Measurements from ENCODE around the gene AMBP. TPM values are rescaled to one million over a fixed set of nuclear protein-coding genes. Genes with fewer than 3 reads are reported as not detected.

Gene AMBP
- total RNA-seq, 1 donor from 2014 or later, result 0.40 TPM

DNA sequence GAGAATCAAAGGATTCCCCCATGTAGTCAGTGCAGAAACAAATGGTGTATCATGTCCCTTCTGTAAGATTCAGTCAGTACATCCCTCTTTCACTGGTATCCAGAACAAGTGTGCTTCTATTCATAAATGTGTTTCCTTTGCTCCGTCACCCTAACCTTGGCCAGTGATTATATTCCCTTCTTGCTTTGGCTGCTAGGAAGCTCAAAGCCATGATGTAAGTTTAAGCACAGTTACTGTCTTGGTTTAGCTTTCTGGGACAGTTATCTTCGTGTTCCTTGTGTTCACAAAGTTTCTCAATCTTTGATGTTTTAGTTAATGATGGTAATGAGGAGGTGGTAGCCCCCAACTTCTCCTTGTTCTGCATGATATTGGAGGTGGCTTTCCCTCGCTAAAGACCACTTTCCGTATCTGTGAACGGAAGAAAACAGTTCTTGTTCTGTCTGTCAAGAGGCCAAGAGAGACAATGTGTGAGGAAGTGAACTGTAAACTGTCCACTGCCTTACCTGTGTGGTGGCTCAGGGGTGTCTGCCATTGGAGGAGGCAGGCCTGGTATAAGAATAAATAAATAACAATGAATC is 2.2 kb upstream of the AMBP start:
- TF ChIP-seq, protein P1, sequence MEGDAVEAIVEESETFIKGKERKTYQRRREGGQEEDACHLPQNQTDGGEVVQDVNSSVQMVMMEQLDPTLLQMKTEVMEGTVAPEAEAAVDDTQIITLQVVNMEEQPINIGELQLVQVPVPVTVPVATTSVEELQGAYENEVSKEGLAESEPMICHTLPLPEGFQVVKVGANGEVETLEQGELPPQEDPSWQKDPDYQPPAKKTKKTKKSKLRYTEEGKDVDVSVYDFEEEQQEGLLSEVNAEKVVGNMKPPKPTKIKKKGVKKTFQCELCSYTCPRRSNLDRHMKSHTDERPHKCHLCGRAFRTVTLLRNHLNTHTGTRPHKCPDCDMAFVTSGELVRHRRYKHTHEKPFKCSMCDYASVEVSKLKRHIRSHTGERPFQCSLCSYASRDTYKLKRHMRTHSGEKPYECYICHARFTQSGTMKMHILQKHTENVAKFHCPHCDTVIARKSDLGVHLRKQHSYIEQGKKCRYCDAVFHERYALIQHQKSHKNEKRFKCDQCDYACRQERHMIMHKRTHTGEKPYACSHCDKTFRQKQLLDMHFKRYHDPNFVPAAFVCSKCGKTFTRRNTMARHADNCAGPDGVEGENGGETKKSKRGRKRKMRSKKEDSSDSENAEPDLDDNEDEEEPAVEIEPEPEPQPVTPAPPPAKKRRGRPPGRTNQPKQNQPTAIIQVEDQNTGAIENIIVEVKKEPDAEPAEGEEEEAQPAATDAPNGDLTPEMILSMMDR (conservative IDR thresholded peaks at IDR 0.05), result no peak

DNA sequence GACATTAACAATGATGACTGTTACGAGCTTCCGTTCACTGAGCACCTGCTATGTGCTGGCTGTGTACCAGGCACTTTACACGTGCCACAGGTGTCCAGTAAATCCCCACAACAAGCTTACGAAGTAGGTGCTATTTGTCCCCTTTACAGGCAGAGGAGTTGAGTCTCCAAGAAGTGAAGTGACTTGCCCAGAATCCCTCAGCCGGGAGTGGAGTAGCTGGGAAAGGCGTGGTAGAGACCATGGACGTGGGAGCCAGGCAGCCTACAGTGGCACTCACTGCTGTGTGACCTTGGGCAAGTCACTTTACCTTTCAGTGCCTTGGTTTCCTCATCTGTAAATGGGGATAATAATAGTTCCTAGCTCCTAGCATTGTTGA is 669 bp upstream of the AMBP start:
- Mint-ChIP-seq H3K27me3 (ENCODE audit: low read depth) (peaks cover 29% of the 10 kb centered on the region), H3K27ac (ENCODE audit: unreplicated experiment) (no peak overlapping the region), H3K9me3 (no peaks in the 10 kb centered on the region), H3K4me1 (peaks cover 3% of the 10 kb centered on the region), H3K36me3 (ENCODE audit: low read depth) (no peaks in the 10 kb centered on the region), H3K4me3 (no peak overlapping the region)
- TF ChIP-seq, protein P1 (conservative IDR thresholded peaks at IDR 0.05), result no peak
- DNase-seq (ENCODE audit: low read depth, low spot score), result no peak

More for the DNA sequence above, 2.2 kb upstream of the AMBP start:
- H3K4me1 Mint-ChIP-seq, result peaks cover 3% of the 10 kb centered on the region
- H3K27ac Mint-ChIP-seq (ENCODE audit: unreplicated experiment), result no peak overlapping the region
- peaks cover 14% of the 10 kb centered on the region for H3K27me3 Mint-ChIP-seq (ENCODE audit: low read depth)
- no peak overlapping the region for H3K4me3 Mint-ChIP-seq
- DNase-seq (ENCODE audit: low read depth, low spot score), result no peak
- H3K36me3 Mint-ChIP-seq (ENCODE audit: low read depth), result no peaks in the 10 kb centered on the region
- no peaks in the 10 kb centered on the region for H3K9me3 Mint-ChIP-seq

DNA sequence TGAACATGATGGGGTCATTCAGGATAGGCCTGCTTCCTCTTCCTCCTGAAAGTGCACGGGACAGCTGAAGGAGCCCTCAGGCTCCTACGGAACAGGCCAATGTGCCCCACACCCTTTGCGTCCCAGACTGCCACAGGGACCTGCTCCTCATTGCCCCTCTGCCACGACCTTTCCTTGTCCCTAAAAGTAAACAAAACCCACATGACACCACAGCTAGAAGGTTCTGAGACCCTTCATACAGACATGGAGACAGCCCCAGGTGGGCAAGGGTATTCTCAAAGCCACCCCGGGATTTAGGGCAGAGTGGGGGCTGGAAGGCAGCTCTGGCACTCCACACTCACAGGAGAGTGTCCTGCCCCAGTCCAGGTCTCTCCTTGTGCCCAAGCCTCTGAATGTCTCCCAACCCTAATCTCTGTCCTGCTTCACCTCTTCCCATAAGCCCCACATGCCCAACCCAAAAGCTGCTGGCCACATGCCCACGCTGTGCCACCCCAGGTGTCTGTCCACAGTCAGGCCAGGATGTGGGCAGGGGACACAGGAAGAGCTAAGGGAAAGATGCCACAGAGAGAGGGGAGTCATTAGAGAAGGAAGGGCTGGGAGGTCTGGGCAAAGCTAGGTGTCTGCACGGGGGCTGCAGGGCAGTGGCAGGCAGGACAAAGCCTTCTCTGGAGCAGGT is 800 bp downstream of the AMBP start:
- H3K27ac Mint-ChIP-seq (ENCODE audit: unreplicated experiment), result peak overlapping the region; percentile 89
- no peak overlapping the region for H3K4me3 Mint-ChIP-seq
- no peaks in the 10 kb centered on the region for H3K9me3 Mint-ChIP-seq
- peaks cover 3% of the 10 kb centered on the region for H3K4me1 Mint-ChIP-seq
- TF ChIP-seq, protein P1 (conservative IDR thresholded peaks at IDR 0.05), result no peak
- no peak for DNase-seq (ENCODE audit: low read depth, low spot score)
- no peaks in the 10 kb centered on the region for H3K36me3 Mint-ChIP-seq (ENCODE audit: low read depth)
- H3K27me3 Mint-ChIP-seq (ENCODE audit: low read depth), result peaks cover 30% of the 10 kb centered on the region

DNA sequence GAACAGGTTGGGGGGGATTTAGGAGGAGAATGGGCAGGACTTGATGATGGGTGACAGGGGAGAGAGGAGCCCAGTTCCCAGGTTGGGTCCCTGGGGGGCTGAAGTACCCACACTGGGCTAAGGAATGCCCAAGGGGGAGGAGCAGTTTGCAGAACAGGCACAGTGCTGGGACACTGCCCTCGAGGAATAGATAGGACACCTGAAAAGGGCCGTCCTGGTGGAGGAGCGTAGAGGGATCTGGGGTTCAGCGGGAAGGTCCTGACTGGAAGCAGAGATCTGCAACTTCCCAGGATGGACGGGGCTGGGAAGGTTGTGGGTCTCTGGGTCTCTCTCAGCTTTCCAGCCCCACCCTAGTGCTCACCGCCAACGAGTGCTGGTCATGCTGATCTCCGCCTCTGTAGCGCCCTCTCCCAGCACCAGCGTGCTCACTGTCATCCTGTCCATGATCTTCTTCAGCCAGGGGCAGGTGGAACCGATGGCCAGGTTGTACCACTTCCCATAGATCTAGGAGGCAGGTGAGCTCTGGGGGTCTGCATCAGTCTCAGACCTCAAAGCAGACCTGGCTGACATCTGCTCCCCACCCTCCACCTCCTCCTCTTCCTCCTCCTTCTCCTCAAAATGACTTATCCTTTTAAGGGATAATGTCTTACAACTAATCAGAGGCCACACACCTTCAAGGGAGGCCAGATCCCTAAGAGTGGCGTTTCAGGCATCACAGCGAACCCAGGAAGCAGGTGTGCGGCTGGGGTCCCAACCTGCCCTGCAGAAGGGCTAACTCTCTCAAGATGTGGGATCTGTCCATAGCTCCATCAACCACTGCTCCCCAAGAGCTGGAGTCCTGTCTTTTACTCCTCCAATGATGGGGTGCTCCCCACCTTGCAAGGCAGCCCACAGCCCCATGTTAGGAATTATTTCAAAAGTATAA is 1.6 kb downstream of the AMBP start:
- Mint-ChIP-seq H3K4me1 (peaks cover 3% of the 10 kb centered on the region), H3K9me3 (no peaks in the 10 kb centered on the region), H3K27me3 (ENCODE audit: low read depth) (peaks cover 30% of the 10 kb centered on the region), H3K27ac (ENCODE audit: unreplicated experiment) (no peak overlapping the region), H3K4me3 (no peak overlapping the region), H3K36me3 (ENCODE audit: low read depth) (no peaks in the 10 kb centered on the region)
- DNase-seq (ENCODE audit: low read depth, low spot score), result no peak
- TF ChIP-seq, protein P1 (conservative IDR thresholded peaks at IDR 0.05), result no peak

DNA sequence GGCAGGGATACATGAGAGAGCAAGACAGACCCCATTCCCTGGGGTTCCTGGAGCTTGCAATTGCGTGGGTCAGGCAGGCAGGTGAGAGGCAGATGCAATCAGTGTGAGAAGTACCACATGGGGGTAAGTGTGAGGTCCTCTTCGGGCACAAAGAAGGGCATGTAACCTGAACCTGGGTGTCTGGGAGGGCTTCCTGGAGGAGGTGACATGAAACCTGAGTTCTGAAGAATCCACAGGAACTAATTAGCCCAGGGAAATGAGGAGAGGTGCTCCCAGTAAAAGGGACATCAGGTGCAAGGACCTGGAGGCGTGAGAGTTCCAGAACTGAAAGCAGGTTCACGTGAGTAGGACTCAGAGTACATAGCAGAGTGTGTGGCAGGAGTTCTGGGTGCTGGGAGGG is 2.5 kb downstream of the AMBP start:
- Mint-ChIP-seq H3K9me3 (no peaks in the 10 kb centered on the region), H3K36me3 (ENCODE audit: low read depth) (no peaks in the 10 kb centered on the region), H3K27ac (ENCODE audit: unreplicated experiment) (no peak overlapping the region), H3K27me3 (ENCODE audit: low read depth) (peaks cover 30% of the 10 kb centered on the region), H3K4me3 (no peak overlapping the region), H3K4me1 (peaks cover 3% of the 10 kb centered on the region)
- TF ChIP-seq, protein P1 (conservative IDR thresholded peaks at IDR 0.05), result no peak
- DNase-seq (ENCODE audit: low read depth, low spot score), result no peak

Data from neural crest cell (in vitro differentiated cells).